ENCODE results near the gene SCUBE3.

SCUBE3 gene

GRCh38 chr6:35300848-35301247 lies 87.1 kb downstream of the SCUBE3 start:
- DNase-seq (ENCODE audit: low read depth, low spot score) = no peak

All from brain pericyte (primary cell).